Astrocyte of the cerebellum (primary cell): ENCODE measurements around the gene RNF13.

Source experiments
- DNase-seq: peaks from one replicate; pipeline ENCODE4 v3.0.0-alpha.2; 2011; ENCODE audit warnings: low read depth
- H3K4me3 ChIP-seq: 2 replicates; pipeline ENCODE4 v1.5.1; 2011; ENCODE audit warnings: mild to moderate bottlenecking, low read depth, low read length, moderate library complexity
- in situ Hi-C: cut with HindIII; loops from 2 replicates; pipeline ENCODE4 v1.10.0; 2017; ENCODE audit warnings: low sequenced_read_pairs
- TF ChIP-seq, protein P1 (sequence below): IDR thresholded peaks from 2 replicates; pipeline ENCODE4 v1.5.1; 2012; ENCODE audit warnings: low read length, low read depth, moderate library complexity, mild to moderate bottlenecking; ENCODE audit errors: missing control alignments

The RNF13 gene

DNA sequence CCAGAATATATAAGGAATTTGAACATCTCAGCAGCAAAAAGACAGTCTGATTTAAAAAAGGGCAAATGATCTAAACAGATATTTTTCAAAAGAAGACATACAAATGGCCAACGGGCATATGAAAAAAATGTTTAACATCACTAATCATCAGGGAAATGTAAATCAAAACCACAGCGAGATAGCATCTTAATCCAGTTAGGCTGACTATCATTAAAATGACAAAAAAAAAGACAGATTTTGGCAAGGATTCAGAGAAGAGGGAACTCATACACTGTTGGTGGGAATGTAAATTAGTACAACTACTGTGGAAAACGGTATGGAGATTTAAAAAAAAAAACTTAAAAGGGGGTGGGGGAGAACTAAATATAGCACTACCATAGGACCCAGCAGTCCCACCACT, 47.9 kb downstream of the RNF13 start:
- in situ Hi-C loops, result no loop called here
- DNase-seq, result no peak
- H3K4me3 ChIP-seq, result no peak overlapping the region
- TF ChIP-seq, protein P1, sequence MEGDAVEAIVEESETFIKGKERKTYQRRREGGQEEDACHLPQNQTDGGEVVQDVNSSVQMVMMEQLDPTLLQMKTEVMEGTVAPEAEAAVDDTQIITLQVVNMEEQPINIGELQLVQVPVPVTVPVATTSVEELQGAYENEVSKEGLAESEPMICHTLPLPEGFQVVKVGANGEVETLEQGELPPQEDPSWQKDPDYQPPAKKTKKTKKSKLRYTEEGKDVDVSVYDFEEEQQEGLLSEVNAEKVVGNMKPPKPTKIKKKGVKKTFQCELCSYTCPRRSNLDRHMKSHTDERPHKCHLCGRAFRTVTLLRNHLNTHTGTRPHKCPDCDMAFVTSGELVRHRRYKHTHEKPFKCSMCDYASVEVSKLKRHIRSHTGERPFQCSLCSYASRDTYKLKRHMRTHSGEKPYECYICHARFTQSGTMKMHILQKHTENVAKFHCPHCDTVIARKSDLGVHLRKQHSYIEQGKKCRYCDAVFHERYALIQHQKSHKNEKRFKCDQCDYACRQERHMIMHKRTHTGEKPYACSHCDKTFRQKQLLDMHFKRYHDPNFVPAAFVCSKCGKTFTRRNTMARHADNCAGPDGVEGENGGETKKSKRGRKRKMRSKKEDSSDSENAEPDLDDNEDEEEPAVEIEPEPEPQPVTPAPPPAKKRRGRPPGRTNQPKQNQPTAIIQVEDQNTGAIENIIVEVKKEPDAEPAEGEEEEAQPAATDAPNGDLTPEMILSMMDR, result no peak

DNA sequence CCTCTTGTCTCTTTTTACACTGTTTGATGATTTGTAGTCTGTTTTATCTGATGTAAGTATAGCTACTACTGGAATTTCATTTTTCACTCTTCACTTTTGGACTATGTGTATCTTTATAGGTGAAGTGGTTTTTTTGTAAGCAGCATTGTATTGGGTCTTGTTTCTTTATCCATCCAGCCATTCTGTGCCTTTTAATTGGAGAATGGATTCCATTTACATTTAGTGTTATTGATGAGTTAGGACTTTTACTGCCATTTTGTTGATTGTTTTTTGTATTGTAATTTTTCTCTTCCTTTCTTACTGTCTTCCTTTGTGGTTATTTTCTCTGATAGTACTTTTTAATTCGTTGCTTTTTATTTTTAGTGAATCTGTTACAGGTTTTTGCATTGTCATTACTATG, 54.5 kb downstream of the RNF13 start:
- H3K4me3 ChIP-seq, result no peak overlapping the region
- DNase-seq, result no peak
- in situ Hi-C loops, result no loop called here
- TF ChIP-seq, protein P1, result no peak

DNA sequence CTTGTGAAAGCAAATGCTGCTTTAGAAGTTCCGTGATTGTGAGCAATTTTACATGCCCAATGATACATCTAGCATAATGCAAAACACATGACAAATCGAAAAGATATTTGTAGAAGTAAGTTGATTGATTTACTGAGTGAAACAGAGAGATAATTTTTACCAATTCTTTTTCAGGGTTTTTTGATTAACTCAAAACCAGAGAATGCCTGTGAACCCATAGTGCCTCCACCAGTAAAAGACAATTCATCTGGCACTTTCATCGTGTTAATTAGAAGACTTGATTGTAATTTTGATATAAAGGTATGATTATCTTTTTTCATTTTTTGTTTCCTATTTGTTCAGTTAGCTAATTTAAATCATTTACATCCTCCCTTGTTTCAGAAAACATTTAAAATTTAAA, 58.8 kb downstream of the RNF13 start:
- TF ChIP-seq, protein P1, result no peak
- no peak overlapping the region for H3K4me3 ChIP-seq
- DNase-seq, result no peak
- in situ Hi-C loops, result no loop called here

DNA sequence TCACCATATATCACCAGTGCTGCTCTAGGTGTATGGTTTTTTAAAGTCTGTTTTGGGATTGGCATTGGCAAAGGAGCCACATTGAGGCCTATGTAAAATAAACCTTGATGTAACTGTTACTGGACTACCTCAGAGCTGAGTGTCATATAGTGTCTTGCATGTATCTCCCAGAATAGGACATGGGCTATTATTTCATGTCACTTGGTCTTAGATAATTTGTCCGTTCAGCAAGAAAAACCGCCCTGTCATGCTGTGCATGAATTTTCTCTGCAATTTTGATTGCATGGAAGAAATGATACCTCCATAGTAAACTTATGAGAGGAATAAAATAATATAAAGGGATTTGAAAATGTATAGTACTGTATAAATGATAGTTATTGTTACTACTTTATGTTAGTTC, 59.6 kb downstream of the RNF13 start:
- no peak for DNase-seq
- TF ChIP-seq, protein P1, result no peak
- no peak overlapping the region for H3K4me3 ChIP-seq
- in situ Hi-C loops, result no loop called here

DNA sequence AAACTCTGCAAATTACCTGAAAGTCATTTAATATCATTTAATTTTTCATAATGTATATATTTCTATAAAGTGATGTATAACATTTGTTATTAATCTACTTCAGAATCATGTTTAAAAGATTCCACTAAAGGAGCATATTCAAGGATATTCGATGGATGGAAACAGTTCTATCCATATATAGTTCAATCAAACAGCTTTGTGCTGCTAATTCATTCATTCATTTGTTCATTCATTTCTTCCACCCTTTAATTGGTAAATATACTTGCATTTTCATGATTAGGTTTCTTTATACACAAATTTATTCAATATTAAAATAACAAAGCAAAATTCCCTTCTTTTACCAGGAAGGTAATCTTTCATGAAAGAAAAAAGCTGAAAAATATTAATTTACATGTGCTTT, 64.7 kb downstream of the RNF13 start:
- TF ChIP-seq, protein P1, result no peak
- no peak for DNase-seq
- H3K4me3 ChIP-seq, result no peak overlapping the region
- in situ Hi-C loops, result no loop called here

DNA sequence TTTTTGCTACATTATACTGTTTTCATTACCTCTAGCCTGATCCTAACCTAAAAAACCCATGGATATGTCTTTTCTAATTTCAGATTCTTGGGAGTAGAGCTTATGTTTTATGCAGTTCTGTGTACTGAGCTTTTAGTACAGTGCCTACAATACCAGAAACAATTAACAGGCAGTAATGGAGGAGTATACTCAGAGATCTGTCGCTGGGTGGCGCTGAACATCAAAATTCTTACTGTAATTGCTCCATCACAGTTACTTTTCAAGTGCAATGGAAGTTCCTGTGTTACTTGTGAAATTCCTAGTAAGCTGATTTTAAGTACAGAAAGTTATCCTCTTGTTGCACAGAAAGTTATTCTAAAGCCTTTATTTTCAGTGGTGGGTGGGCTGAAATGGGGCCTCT, 66.9 kb downstream of the RNF13 start:
- in situ Hi-C loops, result no loop called here
- DNase-seq, result peak; percentile 49
- TF ChIP-seq, protein P1, result peak; percentile 73
- no peak overlapping the region for H3K4me3 ChIP-seq

DNA sequence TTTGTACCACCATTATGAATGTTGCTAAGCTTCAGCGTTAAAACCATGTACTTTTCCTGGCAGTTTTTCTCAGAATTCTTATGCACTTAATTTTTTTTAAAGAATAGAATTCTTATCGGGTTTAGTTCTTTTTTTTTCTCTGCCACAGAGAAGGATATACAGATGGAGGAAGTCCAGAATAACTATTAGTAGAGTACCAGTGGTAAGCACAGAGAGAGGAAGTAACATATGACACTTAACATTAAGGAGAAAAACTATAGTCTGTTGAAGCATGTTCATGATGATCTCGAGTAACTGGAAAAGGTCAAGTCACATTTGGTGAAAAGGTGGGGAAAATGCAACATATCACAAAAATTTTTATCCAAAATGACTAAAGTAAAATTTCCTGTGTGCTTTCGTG, 68.9 kb downstream of the RNF13 start:
- TF ChIP-seq, protein P1, result no peak
- DNase-seq, result no peak
- in situ Hi-C loops, result no loop called here
- no peak overlapping the region for H3K4me3 ChIP-seq
